Dedifferentiated amniotic fluid mesenchymal stem cell (primary cell): ENCODE results near the gene SPRED2.

Experiments
- DNase-seq: peaks from one replicate; pipeline ENCODE4 v3.0.0-alpha.2; 2016; ENCODE audit errors: extremely low spot score

The SPRED2 gene

GRCh38 chr2:65311049-65311448 lies 121.3 kb downstream of the SPRED2 start:
- DNase-seq, result no peak

- no peak for DNase-seq
These were observed 122.7 kb downstream of the SPRED2 start for GRCh38 chr2:65309699-65310098.

GRCh38 chr2:65305934-65306333 lies 126.5 kb downstream of the SPRED2 start:
- no peak for DNase-seq

- peak; percentile 81 for DNase-seq
These were observed 131.4 kb downstream of the SPRED2 start for GRCh38 chr2:65300761-65301711.

- DNase-seq, result peak; percentile 25
These were observed 132.2 kb downstream of the SPRED2 start for GRCh38 chr2:65300134-65300760.

GRCh38 chr2:65299246-65299645 lies 133.2 kb downstream of the SPRED2 start:
- no peak for DNase-seq

GRCh38 chr2:65298089-65298488 lies 134.3 kb downstream of the SPRED2 start:
- DNase-seq, result no peak

GRCh38 chr2:65297544-65297943 lies 134.9 kb downstream of the SPRED2 start:
- DNase-seq, result no peak

- DNase-seq, result no peak
These were observed 135.4 kb downstream of the SPRED2 start for GRCh38 chr2:65296971-65297370.

- DNase-seq, result no peak
These were observed 137.7 kb downstream of the SPRED2 start for GRCh38 chr2:65294701-65295100.

- DNase-seq, result no peak
These were observed 138.3 kb downstream of the SPRED2 start for GRCh38 chr2:65294136-65294535.

GRCh38 chr2:65293376-65293775 lies 139.0 kb downstream of the SPRED2 start:
- no peak for DNase-seq

GRCh38 chr2:65292461-65293011 lies 139.9 kb downstream of the SPRED2 start:
- DNase-seq, result no peak

GRCh38 chr2:65292106-65292400 lies 140.3 kb downstream of the SPRED2 start:
- DNase-seq, result no peak

GRCh38 chr2:65291216-65292105 lies 140.9 kb downstream of the SPRED2 start:
- no peak for DNase-seq

GRCh38 chr2:65287364-65287763 lies 145.0 kb downstream of the SPRED2 start:
- DNase-seq, result no peak

GRCh38 chr2:65282477-65283053 lies 149.8 kb downstream of the SPRED2 start:
- DNase-seq, result no peak

- no peak for DNase-seq
These were observed 150.6 kb downstream of the SPRED2 start for GRCh38 chr2:65281627-65282351.

GRCh38 chr2:65279756-65280155 lies 152.6 kb downstream of the SPRED2 start:
- DNase-seq, result no peak

GRCh38 chr2:65278531-65278981 lies 153.8 kb downstream of the SPRED2 start:
- no peak for DNase-seq
